NCI-H82 treated with DMSO at 0.1 percent for 48 hours (cell line): ENCODE measurements around the gene SUPT6H.

Source experiments
- DNase-seq: peaks from one replicate; lab custom pipeline; 2025; ENCODE audit not compliant: unreplicated experiment; lab: John Stamatoyannopoulos, UW

The SUPT6H gene

GRCh38 chr17:28700278-28700677, 38.3 kb downstream of the SUPT6H start:
- DNase-seq: no peak

- DNase-seq: no peak
These were observed 39.0 kb downstream of the SUPT6H start for GRCh38 chr17:28700830-28701492.

DNA sequence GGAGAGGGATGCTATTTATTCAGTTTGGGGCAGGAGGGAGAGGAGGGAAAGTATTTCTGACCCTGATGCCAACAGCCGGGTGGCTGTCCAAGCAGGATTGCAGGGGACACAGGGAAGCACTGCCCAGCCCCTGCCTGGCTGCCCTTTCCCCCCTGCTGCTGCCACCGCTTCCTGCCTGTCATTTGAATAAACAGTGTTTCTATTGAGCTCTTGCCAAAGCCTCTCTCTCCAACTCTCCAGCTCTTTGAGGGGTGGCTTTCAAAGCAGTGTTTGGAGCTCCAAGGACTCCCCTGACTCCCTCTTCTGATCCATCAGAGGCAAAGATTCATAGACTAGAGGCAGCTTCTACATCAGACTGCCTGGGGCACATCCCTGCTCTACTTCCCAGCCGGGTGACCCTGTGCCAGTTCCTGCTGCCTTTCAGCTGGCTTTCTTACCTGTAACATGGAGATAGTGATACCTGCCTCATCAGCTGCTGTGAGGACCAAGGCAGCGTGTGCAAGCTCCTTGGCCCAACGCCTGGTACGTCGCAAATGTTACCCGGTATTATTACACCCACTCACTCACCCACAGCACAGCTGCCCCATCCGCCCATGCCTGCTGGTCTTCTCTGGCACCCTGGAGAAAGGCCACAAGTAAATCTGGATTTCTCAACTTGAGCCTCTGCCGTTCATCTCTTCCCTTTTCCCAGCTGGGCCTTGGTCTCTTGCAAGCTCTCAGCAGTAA, 40.2 kb downstream of the SUPT6H start:
- DNase-seq: no peak

- no peak for DNase-seq
These were observed 40.7 kb downstream of the SUPT6H start for GRCh38 chr17:28702752-28703150.

- no peak for DNase-seq
These were observed 41.7 kb downstream of the SUPT6H start for GRCh38 chr17:28703552-28704218.

GRCh38 chr17:28704219-28704858, 42.3 kb downstream of the SUPT6H start:
- DNase-seq: no peak

- no peak for DNase-seq
These were observed 43.2 kb downstream of the SUPT6H start for GRCh38 chr17:28705074-28705659.

- no peak for DNase-seq
These were observed 43.8 kb downstream of the SUPT6H start for GRCh38 chr17:28705728-28706334.

GRCh38 chr17:28706471-28707338, 44.7 kb downstream of the SUPT6H start:
- no peak for DNase-seq

GRCh38 chr17:28707339-28707720, 45.3 kb downstream of the SUPT6H start:
- DNase-seq: no peak

DNA sequence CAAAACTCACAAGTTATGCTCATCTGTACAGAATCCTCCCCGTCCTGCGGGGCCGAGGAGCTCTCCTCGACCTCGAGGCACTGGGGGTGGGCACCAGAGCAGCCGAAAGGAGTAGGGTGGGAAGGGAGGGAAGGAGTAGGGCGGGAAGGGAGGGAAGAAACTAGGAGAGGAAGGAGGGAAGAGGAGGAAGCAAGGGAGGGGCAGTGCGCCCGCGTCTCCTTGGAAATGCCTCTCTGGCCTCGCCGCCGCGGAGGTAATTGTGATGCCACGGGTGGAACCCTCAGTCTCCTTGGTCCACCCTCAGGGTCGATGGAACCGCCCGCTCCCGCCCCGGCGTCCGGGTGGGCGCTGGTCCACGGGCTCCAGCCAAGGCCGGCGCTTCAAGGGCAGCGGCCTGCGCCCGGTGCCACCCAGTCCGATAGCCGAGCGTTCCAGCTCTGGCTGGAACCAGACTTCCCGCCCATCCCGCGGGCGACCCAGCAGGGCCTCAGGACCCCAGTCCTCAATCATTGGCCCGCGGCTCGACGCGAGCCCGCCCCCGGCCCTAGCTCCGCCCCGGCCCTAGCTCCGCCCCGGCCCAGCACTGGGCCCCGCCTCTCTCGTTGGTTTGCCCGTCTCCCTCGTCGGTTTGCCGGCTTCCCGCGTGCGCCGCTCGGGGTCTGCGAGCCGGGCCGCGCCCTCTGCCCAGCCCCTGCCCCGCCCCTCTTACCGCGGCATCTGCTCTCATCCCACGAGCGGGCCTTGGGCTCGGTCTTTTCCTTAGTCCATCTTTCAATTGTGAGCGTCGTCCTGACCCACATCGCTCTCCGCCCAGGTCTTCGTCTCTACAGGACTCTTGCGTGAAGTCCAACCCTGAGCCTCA, 49.1 kb downstream of the SUPT6H start:
- peak; percentile 94 for DNase-seq

- no peak for DNase-seq
These were observed 49.7 kb downstream of the SUPT6H start, which contains the start of gene PROCA1 for GRCh38 chr17:28711723-28712031. Gene PROCA1 (minus strand): TSS chr17:28711888. CDS start chr17:28711660, 228 bp downstream.

DNA sequence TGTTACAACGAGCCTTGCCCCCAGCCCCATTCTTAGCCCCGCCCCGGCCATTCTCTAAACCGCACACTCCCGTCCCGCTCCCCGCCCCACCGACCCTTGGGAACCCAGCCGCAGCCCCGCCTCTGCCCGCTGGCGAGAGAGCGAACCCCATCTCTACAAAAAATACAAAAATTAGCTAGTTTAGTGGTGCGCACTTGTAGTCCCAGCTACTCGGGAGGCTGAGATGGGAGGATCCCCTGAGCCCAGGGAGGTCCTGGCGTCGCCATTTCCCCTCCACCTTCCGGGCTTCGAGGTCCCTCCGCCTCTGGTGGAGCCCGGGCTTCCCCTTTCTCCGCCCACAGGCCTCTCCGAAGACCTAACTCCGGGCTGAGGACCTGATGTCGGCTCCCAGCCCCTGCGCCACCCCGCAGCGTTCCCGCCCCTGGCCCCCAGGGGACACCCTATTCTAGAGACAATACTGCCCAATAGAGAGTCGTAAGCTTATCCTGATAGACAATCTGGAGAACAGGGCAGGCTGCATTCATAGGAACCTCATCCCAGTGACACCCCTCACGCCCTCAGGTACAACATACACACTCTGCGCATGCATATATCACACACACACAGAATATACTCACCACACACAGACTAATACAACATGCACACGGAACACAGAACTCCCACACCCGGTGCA, 50.2 kb downstream of the SUPT6H start:
- DNase-seq: peak; percentile 23

GRCh38 chr17:28712705-28713415, 50.9 kb downstream of the SUPT6H start:
- DNase-seq: no peak

DNA sequence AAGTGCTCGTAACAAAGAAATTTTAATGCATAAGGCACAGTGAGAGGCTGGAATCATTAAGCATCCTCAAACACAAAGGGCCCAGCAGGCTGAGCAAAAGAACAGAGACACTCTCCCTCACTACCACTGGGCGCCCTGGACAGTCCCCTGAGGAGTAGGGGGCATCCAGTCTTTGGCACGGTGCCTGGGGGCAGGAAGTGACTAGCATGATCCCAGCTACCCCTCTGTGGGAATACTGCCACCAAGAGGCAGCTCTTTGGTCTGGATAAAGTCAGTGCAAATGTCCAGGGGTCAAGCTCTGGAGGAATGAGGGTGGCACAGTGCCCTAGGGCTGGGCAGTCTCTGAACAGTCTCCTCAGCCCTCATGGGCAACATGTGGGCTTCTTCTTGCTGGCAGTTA, 52.3 kb downstream of the SUPT6H start:
- DNase-seq: no peak

- no peak for DNase-seq
These were observed 53.2 kb downstream of the SUPT6H start for GRCh38 chr17:28715217-28715616.

- DNase-seq: no peak
These were observed 55.0 kb downstream of the SUPT6H start for GRCh38 chr17:28716740-28717577.
